Measurements from ENCODE around the gene GIGYF2. TPM values are rescaled to one million over a fixed set of nuclear protein-coding genes. Genes with fewer than 3 reads are reported as not detected.
"Not testable (repeated sequence)": the region's sequence is repeated elsewhere in the genome, so short reads cannot be mapped to it uniquely, and the experiment has no call there.

Gene GIGYF2
- total and polyA plus RNA-seq, 2 experiments from 2014 or later: 29.8 to 63.6 TPM

- no peaks in the 10 kb centered on the region for H3K4me1 ChIP-seq (ENCODE audit: insufficient read depth)
- H3K27me3 ChIP-seq: no peaks in the 10 kb centered on the region
- no peaks in the 10 kb centered on the region for H3K9me2 ChIP-seq (replicated peaks; ENCODE audit: insufficient read depth)
- peak; percentile 41 for DNase-seq (ENCODE audit: low spot score)
- H3K79me2 ChIP-seq: no peaks in the 10 kb centered on the region
- no peaks in the 10 kb centered on the region for H3K36me3 ChIP-seq (replicated peaks; ENCODE audit: insufficient read depth, low read depth)
- no peaks in the 10 kb centered on the region for H4K20me1 ChIP-seq (ENCODE audit: insufficient read depth, poor library complexity, severe bottlenecking)
- no peak overlapping the region for H3K4me3 ChIP-seq
- H3K27ac ChIP-seq: no peak overlapping the region
- H3K9me3 ChIP-seq (ENCODE audit: low read depth): no peaks in the 10 kb centered on the region
- WGBS (ENCODE audit: low lambda C conversion rate, missing lambda C conversion rate): 81% methylated on average over 27 of the region's 28 CpGs
- TF ChIP-seq EZH2phosphoT487 (IDR thresholded peaks at IDR 0.05; ENCODE audit: low read depth, severe bottlenecking, unreplicated experiment): no peak
- TF ChIP-seq, protein P1, sequence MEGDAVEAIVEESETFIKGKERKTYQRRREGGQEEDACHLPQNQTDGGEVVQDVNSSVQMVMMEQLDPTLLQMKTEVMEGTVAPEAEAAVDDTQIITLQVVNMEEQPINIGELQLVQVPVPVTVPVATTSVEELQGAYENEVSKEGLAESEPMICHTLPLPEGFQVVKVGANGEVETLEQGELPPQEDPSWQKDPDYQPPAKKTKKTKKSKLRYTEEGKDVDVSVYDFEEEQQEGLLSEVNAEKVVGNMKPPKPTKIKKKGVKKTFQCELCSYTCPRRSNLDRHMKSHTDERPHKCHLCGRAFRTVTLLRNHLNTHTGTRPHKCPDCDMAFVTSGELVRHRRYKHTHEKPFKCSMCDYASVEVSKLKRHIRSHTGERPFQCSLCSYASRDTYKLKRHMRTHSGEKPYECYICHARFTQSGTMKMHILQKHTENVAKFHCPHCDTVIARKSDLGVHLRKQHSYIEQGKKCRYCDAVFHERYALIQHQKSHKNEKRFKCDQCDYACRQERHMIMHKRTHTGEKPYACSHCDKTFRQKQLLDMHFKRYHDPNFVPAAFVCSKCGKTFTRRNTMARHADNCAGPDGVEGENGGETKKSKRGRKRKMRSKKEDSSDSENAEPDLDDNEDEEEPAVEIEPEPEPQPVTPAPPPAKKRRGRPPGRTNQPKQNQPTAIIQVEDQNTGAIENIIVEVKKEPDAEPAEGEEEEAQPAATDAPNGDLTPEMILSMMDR (IDR thresholded peaks at IDR 0.05; ENCODE audit: poor library complexity): no peak
- no peak for TF ChIP-seq EZH2 (IDR thresholded peaks at IDR 0.05; ENCODE audit: borderline replicate concordance)
- H3K4me2 ChIP-seq: no peak overlapping the region
- no peak overlapping the region for H2AFZ ChIP-seq
These were observed 204.8 kb downstream of the GIGYF2 start for GRCh38 chr2:232901736-232902578.

DNA sequence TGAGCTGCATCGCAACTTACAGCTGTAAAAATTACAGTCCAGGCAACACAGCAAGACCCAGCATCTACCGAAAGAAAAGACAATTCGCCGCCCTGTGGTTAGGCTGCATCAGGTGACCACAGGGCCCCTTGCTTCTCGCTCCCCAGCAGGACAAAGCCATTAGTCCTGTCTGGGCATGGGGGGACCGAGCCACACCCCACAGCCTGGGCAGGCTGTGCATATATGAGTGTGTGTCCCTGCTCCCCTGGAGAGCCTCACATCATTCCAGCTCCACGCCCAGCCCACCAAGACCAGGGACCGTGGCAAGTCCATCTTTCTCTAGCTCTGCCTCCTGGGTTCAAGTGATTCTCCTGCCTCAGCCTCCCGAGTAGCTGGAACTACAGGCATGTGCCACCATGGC is 206.9 kb downstream of the GIGYF2 start:
- 90% methylated on average over 9 of the region's 9 CpGs for WGBS (ENCODE audit: low lambda C conversion rate, missing lambda C conversion rate)
- TF ChIP-seq EZH2phosphoT487 (IDR thresholded peaks at IDR 0.05; ENCODE audit: low read depth, severe bottlenecking, unreplicated experiment) (no peak), EZH2 (IDR thresholded peaks at IDR 0.05; ENCODE audit: borderline replicate concordance) (no peak)
- TF ChIP-seq, protein P1 (IDR thresholded peaks at IDR 0.05; ENCODE audit: poor library complexity): no peak
- Histone ChIP-seq H3K9me2 (replicated peaks; ENCODE audit: insufficient read depth) (no peaks in the 10 kb centered on the region), H2AFZ (no peak overlapping the region), H3K9me3 (ENCODE audit: low read depth) (no peaks in the 10 kb centered on the region), H3K79me2 (no peaks in the 10 kb centered on the region), H3K4me1 (ENCODE audit: insufficient read depth) (no peaks in the 10 kb centered on the region), H4K20me1 (ENCODE audit: insufficient read depth, poor library complexity, severe bottlenecking) (no peaks in the 10 kb centered on the region), H3K27ac (no peak overlapping the region), H3K4me2 (no peak overlapping the region), H3K36me3 (replicated peaks; ENCODE audit: insufficient read depth, low read depth) (no peaks in the 10 kb centered on the region), H3K27me3 (no peaks in the 10 kb centered on the region), H3K4me3 (no peak overlapping the region)
- DNase-seq (ENCODE audit: low spot score): peak; percentile 3

- H4K20me1 ChIP-seq (ENCODE audit: insufficient read depth, poor library complexity, severe bottlenecking); H3K4me2 ChIP-seq; H3K4me3 ChIP-seq; DNase-seq (ENCODE audit: low spot score); H3K27ac ChIP-seq; H3K36me3 ChIP-seq (replicated peaks; ENCODE audit: insufficient read depth, low read depth); H3K79me2 ChIP-seq; H2AFZ ChIP-seq; H3K4me1 ChIP-seq (ENCODE audit: insufficient read depth); H3K9me2 ChIP-seq (replicated peaks; ENCODE audit: insufficient read depth); H3K9me3 ChIP-seq (ENCODE audit: low read depth); H3K27me3 ChIP-seq: not testable (repeated sequence)
- WGBS (ENCODE audit: low lambda C conversion rate, missing lambda C conversion rate): 48% methylated on average over 9 of the region's 10 CpGs
These were observed 210.0 kb downstream of the GIGYF2 start for GRCh38 chr2:232906867-232907717.

DNA sequence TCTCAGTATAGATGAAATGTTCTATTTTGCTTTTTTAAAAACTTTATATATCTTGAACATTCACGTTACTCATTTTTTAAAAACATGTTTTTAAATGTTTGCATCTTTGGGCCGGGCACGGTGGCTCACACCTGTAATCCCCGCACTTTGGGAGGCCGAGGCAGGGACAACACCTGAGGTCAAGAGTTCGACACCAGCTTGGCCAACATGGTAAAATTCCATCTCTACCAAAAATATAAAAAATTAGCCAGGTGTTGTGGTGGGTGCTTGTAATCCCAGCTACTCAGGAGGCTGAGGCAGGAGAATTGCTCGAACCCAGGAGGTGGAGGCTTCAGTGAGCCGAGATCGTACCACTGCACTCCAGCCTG is 210.6 kb downstream of the GIGYF2 start:
- H3K4me2 ChIP-seq; H3K27me3 ChIP-seq; H3K9me3 ChIP-seq (ENCODE audit: low read depth); H3K79me2 ChIP-seq; H3K9me2 ChIP-seq (replicated peaks; ENCODE audit: insufficient read depth); H3K4me1 ChIP-seq (ENCODE audit: insufficient read depth); H3K36me3 ChIP-seq (replicated peaks; ENCODE audit: insufficient read depth, low read depth); H2AFZ ChIP-seq; H3K4me3 ChIP-seq; H4K20me1 ChIP-seq (ENCODE audit: insufficient read depth, poor library complexity, severe bottlenecking); DNase-seq (ENCODE audit: low spot score); H3K27ac ChIP-seq: not testable (repeated sequence)
- WGBS (ENCODE audit: low lambda C conversion rate, missing lambda C conversion rate): 97% methylated on average over 9 of the region's 9 CpGs

All from hepatocyte (in vitro differentiated cells).